Gastroesophageal sphincter (tissue), 4 donors: ENCODE data around the gene COL4A6. TPM values are rescaled to one million over a fixed set of nuclear protein-coding genes. Genes with fewer than 3 reads are reported as not detected.

Experiments
- ATAC-seq: fragments of 150-250 bp; one replicate; pipeline ENCODE4 v1.9.1; 2016; ENCODE audit warnings: mild to moderate bottlenecking, moderate library complexity
- H3K27ac ChIP-seq, 4 donors: fragments of 200-600 bp; sonication (generic) in 3 of 4; 1 replicate in 3 of 4; 2 replicates in 1 of 4; pipeline ENCODE4 v1.5.1; 2016 to 2019
- H3K27me3 ChIP-seq: fragments of 200-600 bp; sonication (generic); one replicate; pipeline ENCODE4 v1.5.1; 2019
- H3K36me3 ChIP-seq, 2 donors: fragments of 200-600 bp; sonication (generic); one replicate each; pipeline ENCODE4 v1.5.1; 2019; ENCODE audit warnings: control low read depth in 1 of 2
- H3K4me1 ChIP-seq, 3 donors: fragments of 200-600 bp; sonication (generic); 1 replicate in 2 of 3; 2 replicates in 1 of 3; pipeline ENCODE4 v1.5.1; 2016 to 2019; ENCODE audit warnings: control low read depth in 2 of 3
- H3K4me3 ChIP-seq, 2 donors: fragments of 200-600 bp; sonication (generic); one replicate each; pipeline ENCODE4 v1.5.1; 2019; ENCODE audit warnings: mild to moderate bottlenecking in 1 of 2, moderate library complexity in 1 of 2
- H3K9me3 ChIP-seq, 3 donors: fragments of 200-600 bp; sonication (generic); one replicate each; pipeline ENCODE4 v1.5.1; 2017 to 2019; ENCODE audit warnings: control low read depth in 2 of 3
- CTCF ChIP-seq, 4 experiments: fragments of 200-600 bp in 2 of 4; fragments of 450-650 bp in 2 of 4; sonication (generic) in 1 of 4; IDR thresholded peaks; one replicate each; pipeline ENCODE4 v1.5.1; 2017 to 2019; ENCODE audit warnings: antibody characterized with exemption in 4 of 4, mild to moderate bottlenecking in 2 of 4, moderate library complexity in 2 of 4
- EP300 ChIP-seq: sonication (generic); formaldehyde crosslinking; IDR thresholded peaks from one replicate; pipeline ENCODE4 v1.6.1; 2017; ENCODE audit warnings: antibody characterized with exemption, mild to moderate bottlenecking
- POLR2A ChIP-seq, 2 donors: fragments of 450-650 bp; IDR thresholded peaks; one replicate each; pipeline ENCODE4 v1.6.1; 2017; ENCODE audit warnings: antibody characterized with exemption in 2 of 2, mild to moderate bottlenecking in 2 of 2, moderate library complexity in 1 of 2
- POLR2AphosphoS5 ChIP-seq: sonication (generic); formaldehyde crosslinking; IDR thresholded peaks from one replicate; pipeline ENCODE4 v1.6.1; 2017; ENCODE audit warnings: antibody characterized with exemption
- WGBS, 2 donors: methylation state at CpG; one replicate each; pipeline ENCODE4 v1.1.5; 2018; ENCODE audit warnings: low coverage in 1 of 2; 5-methylcytosine and 5-hydroxymethylcytosine counted together
- total RNA-seq, 4 donors: library from RNA; depleted of rRNA; stranded (reverse); fragments of >200 nt; gene quantifications; one replicate each; pipeline ENCODE4 v1.1.0, GENCODE V29; 2016

Gene COL4A6
- total RNA-seq, 4 donors from 2014 or later: 103 to 369 (median 213) TPM

GRCh38 chrX:108163333-108164082 lies 274.7 kb downstream of the COL4A6 start:
- WGBS, 2 donors: 52 to 100% methylated on average over 3 of the region's 7 CpGs
- no peak overlapping the region for H3K4me3 ChIP-seq

GRCh38 chrX:108162265-108162664 lies 276.0 kb downstream of the COL4A6 start:
- ATAC-seq: no peak
- no peaks in the 10 kb centered on the region for H3K9me3 ChIP-seq
- peaks cover 0 to 6% (median 0%) of the 10 kb centered on the region in 3 donors for H3K4me1 ChIP-seq
- no peaks in the 10 kb centered on the region for H3K27me3 ChIP-seq
- TF ChIP-seq CTCF (IDR thresholded peaks at IDR 0.05) (no peak), POLR2AphosphoS5 (no peak), POLR2A (IDR thresholded peaks at IDR 0.05) (no peak), EP300 (no peak)
- WGBS, 2 donors: 56% methylated on average over 4 of the region's 4 CpGs; no CpG with 5 or more reads in 1 of the 2 donors
- no peak overlapping the region for H3K27ac ChIP-seq
- peaks cover 0 to 34% of the 10 kb centered on the region in 2 donors for H3K36me3 ChIP-seq
- H3K4me3 ChIP-seq: no peak overlapping the region

More at GRCh38 chrX:108163333-108164082, 274.7 kb downstream of the COL4A6 start:
- Histone ChIP-seq H3K36me3 (peaks cover 0 to 32% of the 10 kb centered on the region in 2 donors), H3K27me3 (no peaks in the 10 kb centered on the region), H3K9me3 (no peaks in the 10 kb centered on the region), H3K27ac (no peak overlapping the region), H3K4me1 (peaks cover 0 to 6% (median 0%) of the 10 kb centered on the region in 3 donors)
- no peak for TF ChIP-seq CTCF (IDR thresholded peaks at IDR 0.05)
- no peak for TF ChIP-seq POLR2AphosphoS5
- no peak for TF ChIP-seq POLR2A (IDR thresholded peaks at IDR 0.05)
- no peak for TF ChIP-seq EP300
- ATAC-seq: no peak

- H3K9me3 ChIP-seq: no peaks in the 10 kb centered on the region
- H3K4me3 ChIP-seq: no peak overlapping the region
- peaks cover 0 to 51% of the 10 kb centered on the region in 2 donors for H3K36me3 ChIP-seq
- H3K4me1 ChIP-seq: no peaks in the 10 kb centered on the region
- H3K27ac ChIP-seq: no peak overlapping the region
- 80% methylated on average over 1 of the region's 5 CpGs; no CpG with 5 or more reads in 1 of the 2 donors for WGBS, 2 donors
- TF ChIP-seq EP300: no peak
- no peak for TF ChIP-seq POLR2A (IDR thresholded peaks at IDR 0.05)
- TF ChIP-seq POLR2AphosphoS5: no peak
- no peak for TF ChIP-seq CTCF (IDR thresholded peaks at IDR 0.05)
- ATAC-seq: no peak
- H3K27me3 ChIP-seq: no peaks in the 10 kb centered on the region
These were observed 277.9 kb downstream of the COL4A6 start for GRCh38 chrX:108160309-108160708.

DNA sequence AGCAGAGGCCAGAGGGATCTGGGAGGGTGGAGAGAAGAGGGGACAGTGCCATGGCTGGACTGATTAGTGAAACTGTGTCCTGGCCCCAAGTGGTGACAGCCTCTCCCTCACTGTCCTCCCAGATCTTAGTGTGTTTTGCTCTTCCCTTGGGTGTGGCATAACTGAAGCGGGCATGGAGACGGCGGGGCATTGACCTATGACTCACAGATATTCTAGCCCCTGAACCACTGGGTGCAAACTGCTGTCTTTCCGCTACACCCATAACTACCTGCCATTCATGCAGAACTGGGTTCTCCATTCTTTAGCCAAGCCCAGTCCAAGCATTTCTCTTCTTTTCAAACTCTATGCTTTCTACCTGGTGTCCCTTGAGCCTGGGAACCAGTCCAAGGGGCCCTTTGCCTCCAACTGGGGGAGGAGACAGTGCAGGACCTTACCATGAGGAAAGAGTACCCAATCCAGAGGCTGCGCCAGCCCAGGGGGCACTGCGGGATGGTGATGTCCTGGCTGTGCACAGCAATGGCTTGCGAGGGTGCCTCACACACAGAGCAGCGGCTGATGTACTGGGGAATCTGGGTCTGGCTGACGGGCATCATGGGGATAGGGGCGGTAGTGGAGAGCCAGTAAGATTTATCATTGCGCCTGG lies 279.1 kb downstream of the COL4A6 start:
- ATAC-seq: no peak
- Histone ChIP-seq H3K4me1 (no peaks in the 10 kb centered on the region), H3K36me3 (peaks cover 0 to 42% of the 10 kb centered on the region in 2 donors), H3K9me3 (no peaks in the 10 kb centered on the region), H3K27ac (no peak overlapping the region), H3K27me3 (no peaks in the 10 kb centered on the region), H3K4me3 (no peak overlapping the region)
- no peak for TF ChIP-seq POLR2A (IDR thresholded peaks at IDR 0.05)
- TF ChIP-seq EP300: no peak
- TF ChIP-seq CTCF (IDR thresholded peaks at IDR 0.05): no peak
- no peak for TF ChIP-seq POLR2AphosphoS5
- WGBS, 2 donors: 80 to 90% methylated on average over 2 to 3 of the region's 11 CpGs
